ENCODE data around the gene LRRTM3. TPM values are rescaled to one million over a fixed set of nuclear protein-coding genes. Genes with fewer than 3 reads are reported as not detected.

Gene LRRTM3
- total RNA-seq, 1 donor from 2014 or later, result 4.6 TPM

DNA sequence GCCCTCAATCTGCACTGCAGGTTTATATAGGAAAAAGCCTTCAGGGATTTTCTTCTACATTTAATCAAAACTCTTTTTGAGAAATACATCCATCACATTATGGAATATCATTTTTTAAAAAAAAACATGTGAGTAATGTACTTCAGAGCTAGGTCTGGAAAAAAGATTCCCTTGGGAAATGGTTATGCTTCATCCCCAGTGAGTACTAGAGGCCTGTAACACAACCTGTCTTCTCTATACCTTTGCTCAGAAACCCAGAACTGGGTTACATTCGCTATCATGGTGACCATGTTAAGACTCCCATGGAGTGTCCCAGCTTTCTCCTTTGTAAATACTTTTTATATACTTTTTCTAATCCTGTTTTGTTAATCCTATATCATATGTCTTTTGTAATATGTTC is 186.9 kb downstream of the LRRTM3 start:
- H3K9me3 Mint-ChIP-seq, result no peaks in the 10 kb centered on the region
- H3K4me1 Mint-ChIP-seq, result peaks cover 42% of the 10 kb centered on the region
- H3K27ac Mint-ChIP-seq, result peak overlapping the region; percentile 11
- TF ChIP-seq, protein P1, sequence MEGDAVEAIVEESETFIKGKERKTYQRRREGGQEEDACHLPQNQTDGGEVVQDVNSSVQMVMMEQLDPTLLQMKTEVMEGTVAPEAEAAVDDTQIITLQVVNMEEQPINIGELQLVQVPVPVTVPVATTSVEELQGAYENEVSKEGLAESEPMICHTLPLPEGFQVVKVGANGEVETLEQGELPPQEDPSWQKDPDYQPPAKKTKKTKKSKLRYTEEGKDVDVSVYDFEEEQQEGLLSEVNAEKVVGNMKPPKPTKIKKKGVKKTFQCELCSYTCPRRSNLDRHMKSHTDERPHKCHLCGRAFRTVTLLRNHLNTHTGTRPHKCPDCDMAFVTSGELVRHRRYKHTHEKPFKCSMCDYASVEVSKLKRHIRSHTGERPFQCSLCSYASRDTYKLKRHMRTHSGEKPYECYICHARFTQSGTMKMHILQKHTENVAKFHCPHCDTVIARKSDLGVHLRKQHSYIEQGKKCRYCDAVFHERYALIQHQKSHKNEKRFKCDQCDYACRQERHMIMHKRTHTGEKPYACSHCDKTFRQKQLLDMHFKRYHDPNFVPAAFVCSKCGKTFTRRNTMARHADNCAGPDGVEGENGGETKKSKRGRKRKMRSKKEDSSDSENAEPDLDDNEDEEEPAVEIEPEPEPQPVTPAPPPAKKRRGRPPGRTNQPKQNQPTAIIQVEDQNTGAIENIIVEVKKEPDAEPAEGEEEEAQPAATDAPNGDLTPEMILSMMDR (IDR thresholded peaks at IDR 0.05; ENCODE audit: unreplicated experiment), result no peak
- no peak overlapping the region for H3K4me3 Mint-ChIP-seq
- DNase-seq (ENCODE audit: low spot score in 2 of 2, unreplicated experiment in 2 of 2), result no peak
- H3K27me3 Mint-ChIP-seq (ENCODE audit: low read depth), result no peaks in the 10 kb centered on the region
- H3K36me3 Mint-ChIP-seq, result no peaks in the 10 kb centered on the region

DNA sequence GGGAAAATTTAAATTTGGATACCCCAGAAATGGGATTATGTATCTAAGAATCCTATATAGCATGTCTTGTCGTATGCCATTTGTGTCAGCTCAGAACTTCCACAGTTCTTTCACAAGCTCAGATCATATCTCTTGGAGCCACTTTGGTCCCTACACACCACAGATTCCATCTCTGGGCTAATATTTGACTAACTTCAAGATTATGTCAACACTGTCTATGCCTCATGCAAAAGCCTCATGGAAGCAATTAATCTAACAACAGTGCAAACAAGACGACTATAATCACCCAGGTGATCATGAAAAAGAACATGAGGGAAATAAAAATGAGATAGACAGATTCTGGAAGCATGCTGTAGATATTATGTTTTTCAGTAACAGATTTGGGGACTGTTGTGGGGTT is 189.1 kb downstream of the LRRTM3 start:
- peaks cover 52% of the 10 kb centered on the region for H3K4me1 Mint-ChIP-seq
- TF ChIP-seq, protein P1 (IDR thresholded peaks at IDR 0.05; ENCODE audit: unreplicated experiment), result no peak
- H3K4me3 Mint-ChIP-seq, result no peak overlapping the region
- DNase-seq (ENCODE audit: low spot score in 2 of 2, unreplicated experiment in 2 of 2), result no peak
- no peaks in the 10 kb centered on the region for H3K9me3 Mint-ChIP-seq
- no peaks in the 10 kb centered on the region for H3K27me3 Mint-ChIP-seq (ENCODE audit: low read depth)
- no peaks in the 10 kb centered on the region for H3K36me3 Mint-ChIP-seq
- peak overlapping the region; percentile 72 for H3K27ac Mint-ChIP-seq

DNA sequence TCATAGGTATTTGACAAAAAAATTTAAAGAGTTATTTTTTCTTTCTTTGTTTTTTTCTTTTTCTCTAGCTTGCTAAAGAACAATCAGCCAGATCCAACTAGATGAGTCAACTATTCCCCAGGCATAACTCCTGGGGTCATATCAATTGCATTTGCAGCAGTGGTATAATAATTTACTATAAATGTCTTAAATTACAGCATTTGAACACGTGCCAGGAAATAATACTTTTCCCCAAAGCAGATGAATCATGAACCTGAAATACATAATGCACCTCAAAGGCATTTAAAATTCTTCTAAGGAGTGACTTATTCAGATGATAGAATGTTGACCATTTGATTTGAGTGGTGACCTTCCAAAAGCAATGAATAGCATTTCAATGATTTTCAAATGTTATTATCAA is 190.1 kb downstream of the LRRTM3 start:
- H3K4me3 Mint-ChIP-seq, result no peak overlapping the region
- TF ChIP-seq, protein P1 (IDR thresholded peaks at IDR 0.05; ENCODE audit: unreplicated experiment), result no peak
- no peaks in the 10 kb centered on the region for H3K9me3 Mint-ChIP-seq
- H3K27me3 Mint-ChIP-seq (ENCODE audit: low read depth), result peaks cover 2% of the 10 kb centered on the region
- DNase-seq (ENCODE audit: low spot score in 2 of 2, unreplicated experiment in 2 of 2), result no peak
- no peaks in the 10 kb centered on the region for H3K36me3 Mint-ChIP-seq
- H3K27ac Mint-ChIP-seq, result peak overlapping the region; percentile 82
- H3K4me1 Mint-ChIP-seq, result peaks cover 52% of the 10 kb centered on the region

DNA sequence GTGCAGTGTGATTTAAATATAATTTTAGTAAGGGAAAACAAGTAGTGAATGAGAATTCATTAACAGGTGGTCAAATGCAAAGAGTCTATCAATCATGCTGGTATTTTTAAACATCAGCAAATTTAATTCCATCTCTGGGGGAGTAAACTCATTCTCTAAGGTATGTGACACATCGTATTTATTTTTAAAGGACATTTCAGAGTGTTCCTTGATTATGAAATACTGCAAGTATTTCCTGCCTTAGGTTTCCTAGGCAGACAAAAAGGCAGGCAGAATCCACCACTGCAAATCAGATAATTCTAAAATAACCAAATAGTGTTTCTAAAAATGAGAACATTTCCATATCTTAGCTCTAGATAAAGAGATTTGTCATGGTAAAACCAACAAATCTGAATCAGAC is 193.8 kb downstream of the LRRTM3 start:
- no peak for DNase-seq (ENCODE audit: low spot score in 2 of 2, unreplicated experiment in 2 of 2)
- no peaks in the 10 kb centered on the region for H3K36me3 Mint-ChIP-seq
- H3K9me3 Mint-ChIP-seq, result no peaks in the 10 kb centered on the region
- H3K27me3 Mint-ChIP-seq (ENCODE audit: low read depth), result peaks cover 5% of the 10 kb centered on the region
- H3K27ac Mint-ChIP-seq, result peak overlapping the region; percentile 0
- H3K4me3 Mint-ChIP-seq, result no peak overlapping the region
- H3K4me1 Mint-ChIP-seq, result peaks cover 40% of the 10 kb centered on the region
- TF ChIP-seq, protein P1 (IDR thresholded peaks at IDR 0.05; ENCODE audit: unreplicated experiment), result no peak

DNA sequence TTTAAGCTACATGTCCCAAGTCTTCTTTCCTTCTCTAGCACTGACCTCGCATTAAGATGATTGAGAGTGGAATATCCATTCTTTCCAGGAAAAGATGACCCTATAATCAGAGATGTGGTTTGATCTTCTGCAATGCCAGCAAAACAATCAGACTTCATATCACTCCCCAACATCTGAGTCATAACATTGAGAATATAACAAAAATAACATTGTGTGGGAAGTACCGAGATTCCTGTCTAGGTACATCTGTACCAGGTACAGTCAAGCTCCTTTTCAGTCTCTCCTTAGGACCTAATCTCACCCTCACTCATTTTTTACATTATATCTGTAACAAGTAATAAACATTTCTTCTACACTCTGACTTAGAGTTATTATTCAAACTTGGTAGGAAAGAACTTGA is 201.6 kb downstream of the LRRTM3 start:
- H3K4me3 Mint-ChIP-seq, result no peak overlapping the region
- peak overlapping the region; percentile 78 for H3K27ac Mint-ChIP-seq
- peaks cover 3% of the 10 kb centered on the region for H3K27me3 Mint-ChIP-seq (ENCODE audit: low read depth)
- H3K4me1 Mint-ChIP-seq, result peaks cover 14% of the 10 kb centered on the region
- H3K9me3 Mint-ChIP-seq, result peaks cover 3% of the 10 kb centered on the region
- TF ChIP-seq, protein P1 (IDR thresholded peaks at IDR 0.05; ENCODE audit: unreplicated experiment), result no peak
- no peak for DNase-seq (ENCODE audit: low spot score in 2 of 2, unreplicated experiment in 2 of 2)
- H3K36me3 Mint-ChIP-seq, result no peaks in the 10 kb centered on the region

DNA sequence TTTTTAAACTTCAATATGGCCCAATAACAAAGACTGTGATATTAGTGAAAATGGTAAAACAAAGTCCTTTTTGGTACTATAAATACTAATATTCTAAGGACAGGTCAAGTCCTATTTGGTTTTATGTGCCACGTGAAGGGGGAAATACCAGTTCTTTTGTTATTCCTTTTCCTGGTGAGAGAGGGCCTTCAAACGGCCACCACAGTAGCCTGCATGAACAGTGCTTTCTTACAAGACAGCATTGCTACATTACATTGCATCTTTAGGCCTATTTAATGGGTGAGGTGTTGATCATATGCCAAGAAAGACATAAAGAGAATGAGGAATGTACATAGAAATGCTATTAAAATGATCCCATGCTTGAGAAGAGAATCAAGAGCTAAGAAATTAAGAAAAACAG is 214.8 kb downstream of the LRRTM3 start:
- TF ChIP-seq, protein P1 (IDR thresholded peaks at IDR 0.05; ENCODE audit: unreplicated experiment), result no peak
- Mint-ChIP-seq H3K9me3 (peaks cover 4% of the 10 kb centered on the region), H3K4me3 (no peak overlapping the region), H3K27ac (no peak overlapping the region), H3K27me3 (ENCODE audit: low read depth) (no peaks in the 10 kb centered on the region), H3K36me3 (no peaks in the 10 kb centered on the region), H3K4me1 (peaks cover 3% of the 10 kb centered on the region)
- DNase-seq (ENCODE audit: low spot score in 2 of 2, unreplicated experiment in 2 of 2), result no peak

All from mesothelial cell of epicardium (in vitro differentiated cells).